Measurements from ENCODE around the gene KAZN. TPM values are rescaled to one million over a fixed set of nuclear protein-coding genes. Genes with fewer than 3 reads are reported as not detected.

The KAZN gene
- total and polyA plus RNA-seq, 11 donors = 0.65 to 6.5 (median 2.3) TPM

DNA sequence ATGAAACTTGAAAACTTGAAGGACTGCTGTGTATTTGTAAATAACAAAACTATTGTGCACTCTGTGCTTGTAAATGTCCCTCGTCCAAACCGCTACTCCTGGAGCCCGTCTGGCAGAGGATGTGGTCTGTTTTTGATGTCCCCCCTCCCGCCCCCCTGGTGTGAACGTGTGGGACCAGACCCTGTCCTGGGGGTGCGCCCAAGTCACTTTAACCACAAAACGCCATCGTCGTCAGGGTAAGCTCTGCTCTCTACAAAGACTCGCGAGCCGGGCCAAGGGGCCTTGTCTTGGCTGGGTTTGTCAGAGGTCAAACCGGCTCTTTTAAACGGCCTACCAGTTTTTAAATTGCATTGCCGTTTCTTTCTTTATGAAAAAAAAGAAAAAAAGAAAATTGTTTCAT lies 467.7 kb downstream of the KAZN start:
- no peak overlapping the region for H3K27ac ChIP-seq
- peaks cover 0 to 6% (median 0%) of the 10 kb centered on the region in 9 donors for H3K36me3 ChIP-seq
- peak in 1 of 5 donors; percentile 22 for DNase-seq
- 78 to 91% (median 86%) methylated on average over 15 of the region's 15 CpGs for WGBS, 4 donors
- TF ChIP-seq, protein P1, sequence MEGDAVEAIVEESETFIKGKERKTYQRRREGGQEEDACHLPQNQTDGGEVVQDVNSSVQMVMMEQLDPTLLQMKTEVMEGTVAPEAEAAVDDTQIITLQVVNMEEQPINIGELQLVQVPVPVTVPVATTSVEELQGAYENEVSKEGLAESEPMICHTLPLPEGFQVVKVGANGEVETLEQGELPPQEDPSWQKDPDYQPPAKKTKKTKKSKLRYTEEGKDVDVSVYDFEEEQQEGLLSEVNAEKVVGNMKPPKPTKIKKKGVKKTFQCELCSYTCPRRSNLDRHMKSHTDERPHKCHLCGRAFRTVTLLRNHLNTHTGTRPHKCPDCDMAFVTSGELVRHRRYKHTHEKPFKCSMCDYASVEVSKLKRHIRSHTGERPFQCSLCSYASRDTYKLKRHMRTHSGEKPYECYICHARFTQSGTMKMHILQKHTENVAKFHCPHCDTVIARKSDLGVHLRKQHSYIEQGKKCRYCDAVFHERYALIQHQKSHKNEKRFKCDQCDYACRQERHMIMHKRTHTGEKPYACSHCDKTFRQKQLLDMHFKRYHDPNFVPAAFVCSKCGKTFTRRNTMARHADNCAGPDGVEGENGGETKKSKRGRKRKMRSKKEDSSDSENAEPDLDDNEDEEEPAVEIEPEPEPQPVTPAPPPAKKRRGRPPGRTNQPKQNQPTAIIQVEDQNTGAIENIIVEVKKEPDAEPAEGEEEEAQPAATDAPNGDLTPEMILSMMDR (IDR thresholded peaks at IDR 0.05) = no peak
- TF ChIP-seq POLR2A (IDR thresholded peaks at IDR 0.05) = no peak
- ATAC-seq = no peak
- intact Hi-C loops (cut with DNase I) = loop anchor here in 1 of 10 donors (5.0 kb wide), 1 partner anchor 1339 kb away; no protein-coding TSS in a partner anchor
- H3K4me1 ChIP-seq = no peaks in the 10 kb centered on the region
- H3K9me3 ChIP-seq = peaks cover 0 to 14% (median 1%) of the 10 kb centered on the region in 12 donors
- no peak overlapping the region for H3K4me3 ChIP-seq
- H3K27me3 ChIP-seq = no peaks in the 10 kb centered on the region

DNA sequence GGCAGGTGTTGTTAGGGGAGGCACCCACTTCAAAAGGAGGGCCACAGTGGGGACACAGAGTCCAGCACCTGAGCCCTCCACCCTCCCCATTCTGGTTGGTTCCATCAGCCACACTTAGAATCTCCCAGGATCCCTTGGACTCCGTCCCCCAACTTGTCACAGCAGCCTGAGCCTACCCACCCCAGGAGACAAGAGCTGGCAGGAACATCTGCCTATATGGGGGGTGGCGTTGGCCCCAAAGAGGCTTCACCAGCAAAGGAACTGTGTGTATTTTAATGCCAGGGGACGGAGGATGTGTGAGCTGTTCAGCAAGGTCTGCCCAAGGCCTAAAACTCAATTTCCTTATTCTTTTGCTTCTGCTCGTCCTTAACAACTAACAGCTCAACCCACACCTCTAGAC lies 468.7 kb downstream of the KAZN start:
- intact Hi-C loops (cut with DNase I) = loop anchor here in 1 of 10 donors (5.0 kb wide), 1 partner anchor 1340 kb away; no protein-coding TSS in a partner anchor
- Histone ChIP-seq H3K27me3 (no peaks in the 10 kb centered on the region), H3K9me3 (peaks cover 0 to 7% (median under 1%) of the 10 kb centered on the region in 12 donors), H3K36me3 (peaks cover 0 to 6% (median 0%) of the 10 kb centered on the region in 9 donors), H3K4me1 (no peaks in the 10 kb centered on the region), H3K27ac (peak overlapping the region in 5 of 12 donors; percentile 6 to 55 (median 34)), H3K4me3 (no peak overlapping the region)
- DNase-seq (peak in 1 of 5 donors; percentile 13), ATAC-seq (no peak)
- 90 to 94% (median 93%) methylated on average over 4 of the region's 4 CpGs for WGBS, 4 donors
- TF ChIP-seq POLR2A (IDR thresholded peaks at IDR 0.05) = no peak
- TF ChIP-seq, protein P1 (IDR thresholded peaks at IDR 0.05) = no peak

DNA sequence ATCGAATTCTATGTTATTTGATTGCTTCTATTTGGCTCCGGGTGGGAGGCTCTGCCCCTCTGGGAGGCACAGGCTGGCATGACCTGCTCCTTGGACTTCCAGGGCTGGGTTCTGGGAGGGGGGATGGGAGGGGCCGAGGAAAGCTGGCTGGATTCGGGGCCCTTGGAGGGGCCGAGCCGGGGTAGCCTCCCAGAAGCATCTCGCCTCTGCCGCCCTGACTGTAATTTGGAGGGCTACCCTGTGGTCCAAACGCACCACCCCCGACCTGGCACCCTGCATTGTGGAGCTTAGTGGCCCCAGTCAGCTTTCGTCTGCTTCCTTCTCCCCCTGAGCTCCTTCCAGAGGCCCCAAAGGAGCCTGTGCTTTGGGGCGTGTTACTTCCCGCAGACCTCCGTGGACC lies 469.7 kb downstream of the KAZN start:
- H3K27me3 ChIP-seq = no peaks in the 10 kb centered on the region
- TF ChIP-seq, protein P1 (IDR thresholded peaks at IDR 0.05) = no peak
- TF ChIP-seq POLR2A (IDR thresholded peaks at IDR 0.05) = no peak
- no peak for ATAC-seq
- peak overlapping the region in 4 of 12 donors; percentile 29 to 56 (median 40) for H3K27ac ChIP-seq
- no peaks in the 10 kb centered on the region for H3K9me3 ChIP-seq
- whole genome bisulfite sequencing, 4 donors = 86 to 92% (median 89%) methylated on average over 14 of the region's 14 CpGs
- no peaks in the 10 kb centered on the region for H3K4me1 ChIP-seq
- peak in 1 of 5 donors; percentile 41 for DNase-seq
- H3K36me3 ChIP-seq = peaks cover 0 to 6% (median 0%) of the 10 kb centered on the region in 9 donors
- intact Hi-C loops (cut with DNase I) = loop anchor here in 1 of 10 donors (5.0 kb wide), 1 partner anchor 1341 kb away; no protein-coding TSS in a partner anchor
- no peak overlapping the region for H3K4me3 ChIP-seq

DNA sequence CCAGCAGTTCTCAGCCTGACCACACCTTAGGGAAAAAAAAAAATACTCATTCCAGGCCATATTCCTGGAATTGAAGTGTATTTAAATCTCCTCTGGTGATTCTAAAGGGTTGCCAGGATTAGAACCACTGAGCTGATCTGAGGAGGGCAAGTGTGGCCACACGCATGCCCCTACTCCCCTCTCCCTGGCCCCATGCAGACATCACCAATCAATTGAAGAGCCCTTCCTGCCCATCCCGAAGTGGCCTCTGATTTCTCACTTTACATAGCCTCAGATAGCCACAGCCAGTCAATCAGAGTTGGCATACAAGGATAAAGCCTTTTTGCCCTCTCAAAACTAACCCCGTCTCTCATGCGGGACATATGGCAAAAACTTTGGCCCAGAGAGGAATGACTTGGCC lies 470.5 kb downstream of the KAZN start:
- WGBS, 4 donors = 84 to 95% (median 87%) methylated on average over 4 of the region's 4 CpGs
- Histone ChIP-seq H3K4me1 (no peaks in the 10 kb centered on the region), H3K4me3 (no peak overlapping the region), H3K36me3 (peaks cover 0 to 6% (median 0%) of the 10 kb centered on the region in 9 donors), H3K27ac (peak overlapping the region in 1 of 12 donors; percentile 56), H3K9me3 (no peaks in the 10 kb centered on the region), H3K27me3 (no peaks in the 10 kb centered on the region)
- ATAC-seq (no peak), DNase-seq (peak in 1 of 5 donors; percentile 1)
- intact Hi-C loops (cut with DNase I) = loop anchor here in 1 of 10 donors (5.0 kb wide), 1 partner anchor 1342 kb away; no protein-coding TSS in a partner anchor
- TF ChIP-seq POLR2A (IDR thresholded peaks at IDR 0.05) = no peak
- TF ChIP-seq, protein P1 (IDR thresholded peaks at IDR 0.05) = no peak
